BJ (cell line): ENCODE data around the gene AADACL4. TPM values are rescaled to one million over a fixed set of nuclear protein-coding genes. Genes with fewer than 3 reads are reported as not detected.

Experiments
- CTCF ChIA-PET: fragments of 350-600 bp; formaldehyde crosslinking; extraction: SDS; loops from one replicate; lab custom pipeline; 2021; ENCODE audit warnings: antibody characterized with exemption, inconsistent platforms; lab: Yijun Ruan, JAX
- POLR2A ChIA-PET: fragments of 300-600 bp; sonication (Branson Sonifier 250); formaldehyde crosslinking; extraction: SDS; loops from one replicate; lab custom pipeline; 2021; ENCODE audit warnings: antibody characterized with exemption; lab: Charles Lee
- DNase-seq: peaks from one replicate; pipeline ENCODE4 v3.0.0-alpha.2; 2011; ENCODE audit warnings: low read depth
- H3K27me3 ChIP-seq: 2 replicates; pipeline ENCODE4 v1.6.0; 2011; ENCODE audit warnings: low read length; ENCODE audit not compliant: control insufficient read depth, insufficient read depth
- H3K36me3 ChIP-seq: 2 replicates; pipeline ENCODE4 v1.5.1; 2011; ENCODE audit warnings: low read length; ENCODE audit not compliant: control insufficient read depth, insufficient read depth
- H3K4me3 ChIP-seq: 2 replicates; pipeline ENCODE4 v1.5.1; 2011; ENCODE audit warnings: low read depth, mild to moderate bottlenecking, control low read depth, low read length
- polyA plus RNA-seq: library from polyadenylated mRNA; depleted of rRNA; stranded (reverse); fragments of >200 nt; gene quantifications from 2 replicates; pipeline ENCODE4 v1.2.3, GENCODE V29; 2011
- TF ChIP-seq, protein P1 (sequence below): IDR thresholded peaks from 2 replicates; pipeline ENCODE4 v1.5.1; 2011; ENCODE audit warnings: low read depth, mild to moderate bottlenecking, control low read depth, inconsistent platforms, low read length, moderate library complexity; ENCODE audit not compliant: insufficient read depth

Gene AADACL4
- polyA plus RNA-seq, 1 experiment: 0.20 TPM

DNA sequence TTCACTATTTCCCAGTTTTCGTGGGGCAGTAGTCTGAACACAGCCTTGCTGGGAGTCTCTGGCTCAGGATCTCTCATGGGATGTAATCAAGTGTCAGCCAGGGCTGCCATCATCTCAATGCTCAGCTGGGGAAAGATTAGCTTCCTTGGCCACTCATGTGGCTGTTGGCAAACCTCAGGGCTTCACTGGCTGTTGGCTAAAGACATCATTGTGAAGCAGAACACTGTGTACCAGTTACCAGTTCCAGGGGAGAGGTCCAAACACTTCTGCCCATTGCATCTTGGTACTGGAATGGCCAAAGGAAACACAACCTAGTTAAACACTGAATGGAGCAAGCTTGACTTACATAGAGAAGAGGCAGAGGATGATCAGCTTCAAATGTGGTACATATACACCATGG lies 33.7 kb downstream of the AADACL4 start:
- TF ChIP-seq, protein P1, sequence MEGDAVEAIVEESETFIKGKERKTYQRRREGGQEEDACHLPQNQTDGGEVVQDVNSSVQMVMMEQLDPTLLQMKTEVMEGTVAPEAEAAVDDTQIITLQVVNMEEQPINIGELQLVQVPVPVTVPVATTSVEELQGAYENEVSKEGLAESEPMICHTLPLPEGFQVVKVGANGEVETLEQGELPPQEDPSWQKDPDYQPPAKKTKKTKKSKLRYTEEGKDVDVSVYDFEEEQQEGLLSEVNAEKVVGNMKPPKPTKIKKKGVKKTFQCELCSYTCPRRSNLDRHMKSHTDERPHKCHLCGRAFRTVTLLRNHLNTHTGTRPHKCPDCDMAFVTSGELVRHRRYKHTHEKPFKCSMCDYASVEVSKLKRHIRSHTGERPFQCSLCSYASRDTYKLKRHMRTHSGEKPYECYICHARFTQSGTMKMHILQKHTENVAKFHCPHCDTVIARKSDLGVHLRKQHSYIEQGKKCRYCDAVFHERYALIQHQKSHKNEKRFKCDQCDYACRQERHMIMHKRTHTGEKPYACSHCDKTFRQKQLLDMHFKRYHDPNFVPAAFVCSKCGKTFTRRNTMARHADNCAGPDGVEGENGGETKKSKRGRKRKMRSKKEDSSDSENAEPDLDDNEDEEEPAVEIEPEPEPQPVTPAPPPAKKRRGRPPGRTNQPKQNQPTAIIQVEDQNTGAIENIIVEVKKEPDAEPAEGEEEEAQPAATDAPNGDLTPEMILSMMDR: no peak
- POLR2A ChIA-PET: no interaction called here
- CTCF ChIA-PET: no interaction called here
- Histone ChIP-seq H3K4me3 (no peak overlapping the region), H3K27me3 (no peaks in the 10 kb centered on the region), H3K36me3 (no peaks in the 10 kb centered on the region)
- DNase-seq: no peak

DNA sequence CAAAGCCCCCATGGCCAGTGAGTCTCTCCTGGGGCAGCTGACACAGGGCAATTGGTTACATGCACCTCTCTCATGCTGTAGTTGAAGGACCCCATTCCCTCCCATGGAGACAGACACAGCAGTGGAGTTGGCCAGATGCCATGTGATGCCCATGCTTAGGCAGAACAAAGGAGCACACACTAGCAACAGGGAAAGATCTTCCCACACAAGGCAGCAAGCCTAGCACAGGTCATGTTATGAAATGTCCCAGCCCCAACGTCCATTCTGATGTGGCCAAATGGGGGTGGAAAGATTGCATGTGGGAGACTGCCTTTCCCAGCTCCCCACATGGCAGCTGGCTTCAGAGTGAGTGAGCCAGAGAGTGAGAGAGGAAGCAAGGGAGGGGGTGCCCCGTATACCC lies 34.5 kb downstream of the AADACL4 start:
- CTCF ChIA-PET: interaction anchor here (0.6 to 0.7 kb wide), 2 partner anchors 8 to 285 kb away, joined by 3 read pairs; no protein-coding TSS in a partner anchor

DNA sequence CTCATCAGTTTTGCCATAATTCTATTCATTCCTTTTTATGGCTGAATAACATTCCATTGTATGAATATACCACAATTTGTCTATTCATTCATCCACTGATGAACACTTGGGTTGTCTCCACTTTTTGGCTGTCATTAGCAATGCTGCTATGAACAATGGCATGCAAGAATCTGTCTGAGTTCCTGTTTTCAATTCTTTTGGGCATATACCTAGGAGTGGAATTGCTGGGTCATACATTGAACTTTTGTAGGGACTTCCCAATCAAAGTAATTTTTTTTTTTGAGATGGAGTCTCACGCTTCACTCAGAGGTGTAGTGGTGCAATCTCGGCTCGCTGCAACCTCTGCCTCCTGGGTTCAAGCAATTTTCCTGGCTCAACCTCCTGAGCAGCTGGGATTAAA lies 34.9 kb downstream of the AADACL4 start:
- POLR2A ChIA-PET: no interaction called here
- Histone ChIP-seq H3K27me3 (no peaks in the 10 kb centered on the region), H3K4me3 (no peak overlapping the region), H3K36me3 (no peaks in the 10 kb centered on the region)
- TF ChIP-seq, protein P1: no peak
- CTCF ChIA-PET: interaction anchor here (0.6 to 0.7 kb wide), 2 partner anchors 9 to 285 kb away, joined by 3 read pairs; no protein-coding TSS in a partner anchor
- DNase-seq: no peak

More for the DNA sequence above, 34.5 kb downstream of the AADACL4 start:
- H3K36me3 ChIP-seq: no peaks in the 10 kb centered on the region
- DNase-seq: no peak
- no peaks in the 10 kb centered on the region for H3K27me3 ChIP-seq
- POLR2A ChIA-PET: no interaction called here
- TF ChIP-seq, protein P1: no peak
- no peak overlapping the region for H3K4me3 ChIP-seq

DNA sequence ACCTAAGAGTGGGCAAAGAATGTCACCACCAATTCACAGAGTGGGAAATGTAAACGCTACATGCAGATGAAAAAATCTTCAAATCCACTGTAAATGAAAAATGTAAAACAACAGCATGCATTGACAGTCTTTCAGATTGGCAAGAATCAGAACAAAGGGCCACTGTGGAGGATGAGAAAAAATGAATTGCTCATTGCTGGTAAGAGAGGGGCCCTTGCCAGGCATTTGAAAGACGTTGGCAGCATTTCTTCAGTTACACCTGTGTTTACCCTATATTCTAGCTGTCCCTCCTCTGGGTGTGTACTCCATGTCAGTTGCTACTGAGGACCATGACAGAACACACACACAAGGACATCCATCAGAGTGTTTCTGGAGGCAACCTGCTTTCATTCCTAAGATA lies 46.3 kb downstream of the AADACL4 start:
- ChIA-PET POLR2A (no interaction called here), CTCF (no interaction called here)
- DNase-seq: no peak
- H3K4me3 ChIP-seq: no peak overlapping the region
- no peaks in the 10 kb centered on the region for H3K27me3 ChIP-seq
- TF ChIP-seq, protein P1: no peak
- H3K36me3 ChIP-seq: no peaks in the 10 kb centered on the region

DNA sequence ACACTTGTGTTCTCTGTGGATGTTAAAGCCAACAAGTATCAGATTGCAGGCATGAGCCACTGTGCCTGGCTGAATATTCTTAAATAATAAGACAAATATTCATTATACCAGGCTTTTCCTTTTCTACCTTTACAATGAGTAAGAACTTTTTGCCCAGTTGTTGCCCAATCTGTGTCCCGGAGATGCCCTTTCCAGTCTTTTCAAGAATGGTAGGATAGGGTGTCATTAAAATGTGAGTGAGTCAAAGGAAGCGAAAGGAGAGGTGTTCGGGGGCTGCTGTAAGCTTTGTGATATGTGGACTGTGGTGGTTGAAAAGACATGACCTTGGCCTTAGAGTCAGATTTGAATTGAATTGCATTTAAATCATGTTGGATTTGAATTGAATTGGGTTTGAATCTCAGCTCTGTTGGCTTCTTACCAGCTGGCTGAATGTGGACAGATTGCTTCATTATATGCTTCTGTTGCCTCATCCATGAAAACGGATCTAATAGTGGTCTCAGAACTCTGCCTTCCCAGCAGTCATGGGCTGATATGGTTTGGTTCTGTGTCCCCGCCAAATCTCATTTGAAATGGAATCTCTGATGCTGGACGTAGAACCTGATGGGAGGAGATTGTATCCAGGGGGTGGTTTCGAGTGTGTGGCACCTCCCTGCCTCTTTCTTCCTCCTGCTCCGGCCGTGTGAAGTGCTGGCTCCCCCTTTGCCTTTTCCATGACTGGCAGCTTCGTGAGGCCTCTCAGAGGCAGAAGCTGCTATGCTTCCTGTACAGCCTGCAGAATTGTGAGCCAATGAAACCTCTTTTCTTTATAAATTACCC lies 49.3 kb downstream of the AADACL4 start:
- CTCF ChIA-PET: interaction anchor here (1.0 kb wide), 1 partner anchor 23 kb away, joined by 3 read pairs; no protein-coding TSS in a partner anchor
- no peak overlapping the region for H3K4me3 ChIP-seq
- POLR2A ChIA-PET: no interaction called here
- TF ChIP-seq, protein P1: no peak
- no peak for DNase-seq
- no peaks in the 10 kb centered on the region for H3K36me3 ChIP-seq
- H3K27me3 ChIP-seq: no peaks in the 10 kb centered on the region
